OCI-LY7 (cell line): ENCODE results near the gene LRRC57. TPM values are rescaled to one million over a fixed set of nuclear protein-coding genes. Genes with fewer than 3 reads are reported as not detected.

Experiments
- BruUV-seq: library from RNA; stranded (reverse); fragments of 400-500 nt; replicated peaks from 2 replicates; lab custom pipeline; 2021; lab: Mats Ljungman, UMichigan
- CTCF ChIA-PET: fragments of 300-600 bp; sonication (Branson Sonifier 250); formaldehyde crosslinking; loops from one replicate; lab custom pipeline; 2022; ENCODE audit warnings: antibody characterized with exemption; ENCODE audit not compliant: unreplicated experiment; lab: Charles Lee
- POLR2A ChIA-PET: fragments of 300-600 bp; sonication (Branson Sonifier 250); formaldehyde crosslinking; loops from one replicate; lab custom pipeline; 2022; ENCODE audit warnings: antibody characterized with exemption; lab: Charles Lee
- DNase-seq: peaks from one replicate; pipeline ENCODE4 v3.0.0-alpha.2; 2015; ENCODE audit warnings: low spot score
- H2AFZ ChIP-seq: fragments of 200-600 bp; sonication (generic), shearing (Covaris generic); 2 replicates; pipeline ENCODE4 v1.6.1; 2014; ENCODE audit warnings: mild to moderate bottlenecking, antibody characterized with exemption, low read length, moderate library complexity
- H3K27ac ChIP-seq: fragments of 200-600 bp; sonication (generic); 2 replicates; pipeline ENCODE4 v1.5.1; 2014; ENCODE audit warnings: mixed run types, low read depth, mild to moderate bottlenecking, moderate library complexity, low read length, inconsistent platforms; ENCODE audit not compliant: poor library complexity, severe bottlenecking
- H3K36me3 ChIP-seq: fragments of 200-600 bp; sonication (generic); 2 replicates; pipeline ENCODE4 v1.6.1; 2014; ENCODE audit warnings: mild to moderate bottlenecking, antibody characterized with exemption, low read length, moderate library complexity, mixed read lengths; ENCODE audit not compliant: insufficient read depth
- H3K4me1 ChIP-seq: fragments of 200-600 bp; sonication (generic); 2 replicates; pipeline ENCODE4 v1.5.1; 2014; ENCODE audit warnings: mild to moderate bottlenecking, low read length; ENCODE audit not compliant: insufficient read depth, poor library complexity, severe bottlenecking
- H3K4me2 ChIP-seq: fragments of 200-600 bp; sonication (generic); 2 replicates; pipeline ENCODE4 v1.6.1; 2014; ENCODE audit warnings: mild to moderate bottlenecking, low read length
- H3K4me3 ChIP-seq: fragments of 200-600 bp; sonication (generic); 2 replicates; pipeline ENCODE4 v1.5.1; 2014; ENCODE audit warnings: mild to moderate bottlenecking, low read depth, low read length; ENCODE audit not compliant: poor library complexity, severe bottlenecking
- H3K79me2 ChIP-seq: fragments of 200-600 bp; sonication (generic); 2 replicates; pipeline ENCODE4 v1.6.1; 2016; ENCODE audit warnings: low read depth, mild to moderate bottlenecking, low read length, moderate library complexity, mixed read lengths; ENCODE audit not compliant: insufficient read depth
- H3K9me2 ChIP-seq: fragments of 200-600 bp; sonication (generic); 2 replicates; pipeline ENCODE4 v1.6.1; 2016; ENCODE audit warnings: mild to moderate bottlenecking, low read length, mixed read lengths; ENCODE audit not compliant: insufficient read depth
- H3K9me3 ChIP-seq: fragments of 200-600 bp; sonication (generic); 2 replicates; pipeline ENCODE4 v1.6.1; 2014; ENCODE audit warnings: mild to moderate bottlenecking, mixed run types, low read length, mixed read lengths
- H4K20me1 ChIP-seq: fragments of 200-600 bp; sonication (generic); 2 replicates; pipeline ENCODE4 v1.6.1; 2014; ENCODE audit warnings: mild to moderate bottlenecking, antibody characterized with exemption, low read length, moderate library complexity, mixed read lengths; ENCODE audit not compliant: insufficient read depth
- CTCF ChIP-seq: fragments of 200-600 bp; sonication (generic); conservative IDR thresholded peaks from 2 replicates; pipeline ENCODE4 v1.5.1; 2014; ENCODE audit warnings: mild to moderate bottlenecking, antibody characterized with exemption, low read length, moderate library complexity, mixed read lengths
- EZH2phosphoT487 ChIP-seq: fragments of 200-600 bp; sonication (generic); IDR thresholded peaks from 2 replicates; pipeline ENCODE4 v1.6.1; 2018; ENCODE audit warnings: low read depth, borderline replicate concordance, mild to moderate bottlenecking, mixed run types, antibody characterized with exemption, low read length, moderate library complexity, mixed read lengths
- intact Hi-C: fragments of 100-400 bp; cut with micrococcal nuclease; formaldehyde crosslinking; loops from one replicate; pipeline ENCODE4 v1.10.0; 2022; ENCODE audit not compliant: unreplicated experiment
- total RNA-seq, 2 experiments: library from RNA; depleted of rRNA in 1 of 2; stranded (reverse); fragments of >200 nt in 1 of 2; shearing (Covaris generic) in 1 of 2; gene quantifications; 2 replicates each; pipeline ENCODE4 v1.2.3, GENCODE V29; 2014 to 2022

LRRC57 gene
- total RNA-seq, 2 experiments from 2014 or later = 17.9 to 21.1 TPM

GRCh38 chr15:42549032-42549491 is 469 bp upstream of the LRRC57 start:
- H3K4me2 ChIP-seq = peak overlapping the region; percentile 83
- H2AFZ ChIP-seq = peak overlapping the region; percentile 89
- 0 out of 2 replicates have a peak, but pooled peaks have one; percentile 10 for TF ChIP-seq CTCF
- no peak for TF ChIP-seq EZH2phosphoT487
- H3K27ac ChIP-seq = peak overlapping the region; percentile 71
- H3K4me1 ChIP-seq = peaks cover 46% of the 10 kb centered on the region
- H4K20me1 ChIP-seq = 0 out of 2 replicates have a peak, but pooled peaks cover 10% of the 10 kb centered on the region
- H3K36me3 ChIP-seq = peaks cover 59% of the 10 kb centered on the region
- DNase-seq = peak; percentile 76
- H3K9me3 ChIP-seq = no peaks in the 10 kb centered on the region
- no peaks in the 10 kb centered on the region for H3K9me2 ChIP-seq
- POLR2A ChIA-PET = interaction anchor here (0.6 to 3.4 kb wide), 9 partner anchors 11 to 139 kb away, joined by 3 to 15 read pairs (median 4); partner anchors contain the start of gene ZNF106
- peak overlapping the region; percentile 98 for H3K4me3 ChIP-seq
- H3K79me2 ChIP-seq = peaks cover 67% of the 10 kb centered on the region
- CTCF ChIA-PET = interaction anchor here (0.6 kb wide), 1 partner anchor 85 kb away, joined by 7 read pairs; no protein-coding TSS in a partner anchor
- intact Hi-C loops = loop anchor here (2.0 to 10.0 kb wide), 2 partner anchors 58 to 106 kb away; partner anchors contain the start of gene ZNF106
- no TSS peak for BruUV-seq

GRCh38 chr15:42547918-42548248 is 710 bp downstream of the LRRC57 start:
- POLR2A ChIA-PET = interaction anchor here (0.6 to 3.4 kb wide), 6 partner anchors 9 to 1777 kb away, joined by 3 to 15 read pairs (median 3); partner anchors contain the start of gene STARD9
- TF ChIP-seq EZH2phosphoT487 (no peak), CTCF (no peak)
- Histone ChIP-seq H3K4me1 (peaks cover 42% of the 10 kb centered on the region), H4K20me1 (0 out of 2 replicates have a peak, but pooled peaks cover 10% of the 10 kb centered on the region), H2AFZ (peak overlapping the region; percentile 89), H3K79me2 (peaks cover 55% of the 10 kb centered on the region), H3K27ac (peak overlapping the region; percentile 71), H3K9me2 (no peaks in the 10 kb centered on the region), H3K36me3 (peaks cover 57% of the 10 kb centered on the region), H3K4me2 (peak overlapping the region; percentile 83), H3K4me3 (peak overlapping the region; percentile 98), H3K9me3 (no peaks in the 10 kb centered on the region)
- intact Hi-C loops = loop anchor here (2.0 to 10.0 kb wide), 2 partner anchors 57 to 107 kb away; partner anchors contain the start of gene ZNF106
- BruUV-seq = TSS peak; percentile 68
- peak; percentile 34 for DNase-seq
- CTCF ChIA-PET = no interaction called here
